PC-9 (cell line): ENCODE data around the gene MAPK10. TPM values are rescaled to one million over a fixed set of nuclear protein-coding genes. Genes with fewer than 3 reads are reported as not detected.

Experiments
- BruUV-seq: library from RNA; stranded (reverse); fragments of 400-500 nt; replicated peaks from 2 replicates; lab custom pipeline; 2021; lab: Mats Ljungman, UMichigan
- CTCF ChIA-PET: fragments of 300-600 bp; sonication (Branson Sonifier 250); formaldehyde crosslinking; loops from one replicate; lab custom pipeline; 2022; ENCODE audit warnings: antibody characterized with exemption; lab: Charles Lee
- POLR2A ChIA-PET: fragments of 300-600 bp; sonication (Branson Sonifier 250); formaldehyde crosslinking; loops from one replicate; lab custom pipeline; 2022; ENCODE audit warnings: antibody characterized with exemption; ENCODE audit not compliant: unreplicated experiment; lab: Charles Lee
- DNase-seq, 2 experiments: peaks; one replicate each; pipeline versions ENCODE4 v3.0.0 to v3.0.0-alpha.2; 2015 to 2022; ENCODE audit warnings: mixed read lengths in 1 of 2
- H2AFZ ChIP-seq: fragments of 200-600 bp; sonication (generic); 2 replicates; pipeline ENCODE4 v1.8.1; 2017; ENCODE audit warnings: antibody characterized with exemption
- H3F3A ChIP-seq: fragments of 200-600 bp; sonication (generic); 2 replicates; pipeline ENCODE4 v1.8.1; 2017; ENCODE audit warnings: antibody characterized with exemption, mild to moderate bottlenecking, low read depth; ENCODE audit not compliant: insufficient read depth
- H3K27ac ChIP-seq: fragments of 200-600 bp; sonication (generic); 2 replicates; pipeline ENCODE4 v1.6.1; 2016; ENCODE audit warnings: mixed run types
- H3K27me3 ChIP-seq: fragments of 200-600 bp; sonication (generic); 2 replicates; pipeline ENCODE4 v1.6.1; 2016; ENCODE audit warnings: low read depth, mixed run types; ENCODE audit not compliant: insufficient read depth
- H3K36me3 ChIP-seq: fragments of 200-600 bp; sonication (generic); 2 replicates; pipeline ENCODE4 v1.6.1; 2016; ENCODE audit warnings: low read depth, mixed run types
- H3K4me1 ChIP-seq: fragments of 200-600 bp; sonication (generic); replicated peaks from 2 replicates; pipeline ENCODE4 v1.6.1; 2016; ENCODE audit warnings: mixed run types; ENCODE audit not compliant: insufficient read depth
- H3K4me2 ChIP-seq: fragments of 200-600 bp; sonication (generic); 2 replicates; pipeline ENCODE4 v1.6.1; 2017; ENCODE audit warnings: mixed run types
- H3K4me3 ChIP-seq: fragments of 200-600 bp; sonication (generic); 2 replicates; pipeline ENCODE4 v1.6.1; 2016; ENCODE audit warnings: mixed run types
- H3K79me2 ChIP-seq: fragments of 200-600 bp; sonication (generic); 2 replicates; pipeline ENCODE4 v1.6.1; 2017; ENCODE audit warnings: low read depth, mixed run types
- H3K9me2 ChIP-seq: fragments of 200-600 bp; sonication (generic); 2 replicates; pipeline ENCODE4 v1.8.1; 2017; ENCODE audit warnings: mild to moderate bottlenecking; ENCODE audit not compliant: insufficient read depth
- H3K9me3 ChIP-seq: fragments of 200-600 bp; sonication (generic); 2 replicates; pipeline ENCODE4 v1.8.1; 2016; ENCODE audit warnings: low read depth; ENCODE audit not compliant: insufficient read depth
- H4K20me1 ChIP-seq: fragments of 200-600 bp; sonication (generic); 2 replicates; pipeline ENCODE4 v1.8.1; 2017; ENCODE audit not compliant: insufficient read depth
- CTCF ChIP-seq: fragments of 200-600 bp; sonication (generic); conservative IDR thresholded peaks from 2 replicates; pipeline ENCODE4 v1.6.1; 2017; ENCODE audit warnings: mixed run types, antibody characterized with exemption, mild to moderate bottlenecking, moderate library complexity
- EZH2 ChIP-seq: fragments of 200-600 bp; sonication (generic); IDR thresholded peaks from 2 replicates; pipeline ENCODE4 v1.8.0; 2017; ENCODE audit warnings: antibody characterized with exemption, low read depth
- intact Hi-C: fragments of 100-400 bp; cut with micrococcal nuclease; formaldehyde crosslinking; loops from one replicate; pipeline ENCODE4 v1.10.0; 2022; ENCODE audit not compliant: unreplicated experiment
- total RNA-seq: library from RNA; stranded (reverse); gene quantifications from 2 replicates; pipeline ENCODE4 v1.2.3, GENCODE V29; 2021

Gene MAPK10
- total RNA-seq, 1 experiment from 2014 or later = 4.2 TPM

DNA sequence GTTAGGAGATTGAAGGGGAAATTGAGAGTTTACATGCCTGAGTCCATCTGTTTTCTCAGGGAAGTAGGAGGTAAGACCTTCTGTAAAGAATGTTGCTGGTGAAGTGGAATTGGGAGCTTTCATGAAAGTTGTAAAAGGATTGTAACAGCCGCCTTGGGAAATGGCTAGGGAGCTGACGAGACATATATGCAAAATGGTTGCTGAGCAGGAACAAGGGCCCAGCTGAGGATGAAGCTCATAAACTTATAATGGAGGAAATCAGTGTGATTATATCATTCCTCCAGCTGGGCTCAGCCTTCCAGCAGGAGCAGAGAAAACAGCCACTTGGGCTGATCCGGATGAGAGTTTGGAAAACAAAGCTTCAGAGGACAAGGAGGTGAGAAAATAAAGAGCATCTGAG, 208.7 kb downstream of the MAPK10 start:
- CTCF ChIA-PET = no interaction called here
- no peak for DNase-seq
- Histone ChIP-seq H3K79me2 (no peaks in the 10 kb centered on the region), H3K4me1 (no peaks in the 10 kb centered on the region), H2AFZ (no peak overlapping the region), H3K9me2 (no peaks in the 10 kb centered on the region), H3K36me3 (no peaks in the 10 kb centered on the region), H3K4me3 (no peak overlapping the region), H3K27ac (no peak overlapping the region), H3K9me3 (no peaks in the 10 kb centered on the region), H3K27me3 (no peaks in the 10 kb centered on the region), H4K20me1 (no peaks in the 10 kb centered on the region), H3F3A (no peaks in the 10 kb centered on the region), H3K4me2 (no peak overlapping the region)
- TF ChIP-seq EZH2 (no peak), CTCF (no peak)
- POLR2A ChIA-PET = no interaction called here
- BruUV-seq = no TSS peak
- intact Hi-C loops = no loop called here

DNA sequence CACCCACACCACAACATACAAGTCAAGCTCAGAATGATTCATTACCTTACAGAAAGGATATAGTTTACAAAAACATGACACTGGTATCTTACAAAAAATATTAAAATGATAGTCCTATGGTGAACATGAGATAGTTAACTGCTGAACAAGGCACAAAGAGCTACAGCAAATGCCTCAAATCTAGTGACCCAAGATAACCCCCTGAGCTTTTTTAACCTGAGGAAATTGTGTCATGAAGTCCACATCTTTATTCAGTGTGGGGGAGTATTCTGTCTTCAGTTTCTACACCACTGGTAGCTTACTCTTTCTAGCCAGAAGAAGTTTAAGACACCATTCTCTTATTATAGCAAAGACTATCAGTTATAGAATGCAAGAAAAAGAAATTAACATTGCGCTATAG, 218.7 kb downstream of the MAPK10 start:
- no peak overlapping the region for H3K27ac ChIP-seq
- DNase-seq = no peak
- ChIA-PET CTCF (no interaction called here), POLR2A (no interaction called here)
- H3K4me1 ChIP-seq = no peaks in the 10 kb centered on the region
- no peak overlapping the region for H3K4me3 ChIP-seq
- no peak overlapping the region for H3K4me2 ChIP-seq
- intact Hi-C loops = no loop called here
- H3K79me2 ChIP-seq = no peaks in the 10 kb centered on the region
- no peak overlapping the region for H2AFZ ChIP-seq
- H3K27me3 ChIP-seq = no peaks in the 10 kb centered on the region
- H3K9me2 ChIP-seq = no peaks in the 10 kb centered on the region
- H4K20me1 ChIP-seq = no peaks in the 10 kb centered on the region
- no peaks in the 10 kb centered on the region for H3K9me3 ChIP-seq
- H3K36me3 ChIP-seq = no peaks in the 10 kb centered on the region
- BruUV-seq = no TSS peak
- TF ChIP-seq EZH2 (no peak), CTCF (no peak)
- H3F3A ChIP-seq = no peaks in the 10 kb centered on the region

- DNase-seq = no peak
- Histone ChIP-seq H3K9me3 (no peaks in the 10 kb centered on the region), H3K36me3 (no peaks in the 10 kb centered on the region), H3K9me2 (no peaks in the 10 kb centered on the region), H3F3A (no peaks in the 10 kb centered on the region), H3K4me1 (no peaks in the 10 kb centered on the region), H2AFZ (no peak overlapping the region), H3K4me3 (no peak overlapping the region), H4K20me1 (no peaks in the 10 kb centered on the region), H3K79me2 (no peaks in the 10 kb centered on the region), H3K27ac (no peak overlapping the region), H3K27me3 (no peaks in the 10 kb centered on the region), H3K4me2 (no peak overlapping the region)
- no peak for TF ChIP-seq CTCF
- intact Hi-C loops = no loop called here
- CTCF ChIA-PET = no interaction called here
- no TSS peak for BruUV-seq
- POLR2A ChIA-PET = no interaction called here
Measured at GRCh38 chr4:86132468-86132867, 227.4 kb downstream of the MAPK10 start.
